OCI-LY3 (cell line): ENCODE data around the gene TK1.
A peak's percentile ranks its signal among the peaks of the same experiment; 100 is the strongest.

Source experiments
- H2AFZ ChIP-seq: fragments of 200-600, 300-600 bp; shearing (Covaris generic); 2 replicates; pipeline ENCODE4 v1.6.0; 2014; ENCODE audit warnings: antibody characterized with exemption, low read depth, low read length
- H3K27ac ChIP-seq: fragments of 200-600, 300-600 bp; sonication (generic); 2 replicates; pipeline ENCODE4 v1.5.1; 2014; ENCODE audit warnings: mild to moderate bottlenecking, low read length, moderate library complexity, mixed read lengths
- H3K27me3 ChIP-seq: fragments of 200-600, 300-600 bp; sonication (generic); 2 replicates; pipeline ENCODE4 v1.6.1; 2014; ENCODE audit warnings: low read depth, low read length, mixed read lengths
- H3K36me3 ChIP-seq: fragments of 200-600, 300-600 bp; sonication (generic); replicated peaks from 2 replicates; pipeline ENCODE3; 2014; ENCODE audit warnings: low read depth, low read length, mixed read lengths
- H3K4me1 ChIP-seq: fragments of 300-600, 200-600 bp; sonication (generic); 2 replicates; pipeline ENCODE4 v1.6.1; 2014; ENCODE audit warnings: low read length, mixed read lengths
- H3K4me2 ChIP-seq: fragments of 200-600, 300-600 bp; sonication (generic); 2 replicates; pipeline ENCODE4 v1.6.1; 2014; ENCODE audit warnings: low read length, mixed read lengths
- H3K4me3 ChIP-seq: fragments of 300-600, 200-600 bp; sonication (generic); 2 replicates; pipeline ENCODE4 v1.5.1; 2014; ENCODE audit warnings: antibody characterized with exemption, mild to moderate bottlenecking, low read length, moderate library complexity
- H3K79me2 ChIP-seq: fragments of 300-600, 200-600 bp; shearing (Covaris generic); 2 replicates; pipeline ENCODE4 v1.6.1; 2014; ENCODE audit warnings: mild to moderate bottlenecking, low read length, mixed read lengths
- H3K9ac ChIP-seq: fragments of 300-600, 200-600 bp; shearing (Covaris generic); 2 replicates; pipeline ENCODE4 v1.6.0; 2014; ENCODE audit warnings: mild to moderate bottlenecking, low read length, moderate library complexity
- H3K9me3 ChIP-seq: fragments of 200-600, 300-600 bp; shearing (Covaris generic); 2 replicates; pipeline ENCODE4 v1.6.1; 2014; ENCODE audit warnings: low read length, mixed read lengths; ENCODE audit not compliant: insufficient read depth
- H4K20me1 ChIP-seq: fragments of 200-600, 300-600 bp; sonication (generic); 2 replicates; pipeline ENCODE4 v1.6.1; 2016; ENCODE audit warnings: low read length, mixed read lengths; ENCODE audit not compliant: insufficient read depth
- EZH2phosphoT487 ChIP-seq: fragments of 200-600 bp; shearing (Covaris generic); IDR thresholded peaks from 2 replicates; pipeline ENCODE4 v1.6.1; 2018; ENCODE audit warnings: antibody characterized with exemption, mixed run types, low read depth
- TF ChIP-seq, protein P1 (sequence below): fragments of 200-600, 300-600 bp; sonication (generic); IDR thresholded peaks from 2 replicates; pipeline ENCODE4 v1.5.1; 2014; ENCODE audit warnings: antibody characterized with exemption, low read length, low read depth

Gene TK1

DNA sequence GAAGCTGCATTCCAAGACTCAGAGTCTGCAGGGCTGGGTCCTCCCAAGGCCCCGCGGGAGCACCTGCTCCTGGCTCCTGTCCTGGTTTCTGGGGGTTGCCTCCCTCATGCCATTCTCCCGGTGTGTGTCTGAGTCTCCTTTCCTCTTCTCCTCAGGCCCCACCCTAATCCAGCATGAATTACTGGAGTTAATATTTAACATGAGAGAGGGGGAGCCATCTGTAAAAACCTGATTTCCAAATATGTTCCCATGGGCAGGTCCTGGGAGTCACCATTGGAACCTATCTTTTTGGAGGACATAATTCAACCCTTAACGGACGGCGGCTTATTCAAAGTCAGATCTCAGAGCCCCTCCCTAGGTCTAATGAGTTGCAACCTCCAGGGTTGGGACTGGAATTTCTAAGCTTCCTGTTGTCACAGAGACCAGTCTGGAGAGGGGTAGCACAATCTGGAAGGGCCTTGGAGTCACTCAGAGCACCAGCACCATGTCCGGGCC, 35.3 kb downstream of the TK1 start:
- TF ChIP-seq EZH2phosphoT487 = no peak
- TF ChIP-seq, protein P1, sequence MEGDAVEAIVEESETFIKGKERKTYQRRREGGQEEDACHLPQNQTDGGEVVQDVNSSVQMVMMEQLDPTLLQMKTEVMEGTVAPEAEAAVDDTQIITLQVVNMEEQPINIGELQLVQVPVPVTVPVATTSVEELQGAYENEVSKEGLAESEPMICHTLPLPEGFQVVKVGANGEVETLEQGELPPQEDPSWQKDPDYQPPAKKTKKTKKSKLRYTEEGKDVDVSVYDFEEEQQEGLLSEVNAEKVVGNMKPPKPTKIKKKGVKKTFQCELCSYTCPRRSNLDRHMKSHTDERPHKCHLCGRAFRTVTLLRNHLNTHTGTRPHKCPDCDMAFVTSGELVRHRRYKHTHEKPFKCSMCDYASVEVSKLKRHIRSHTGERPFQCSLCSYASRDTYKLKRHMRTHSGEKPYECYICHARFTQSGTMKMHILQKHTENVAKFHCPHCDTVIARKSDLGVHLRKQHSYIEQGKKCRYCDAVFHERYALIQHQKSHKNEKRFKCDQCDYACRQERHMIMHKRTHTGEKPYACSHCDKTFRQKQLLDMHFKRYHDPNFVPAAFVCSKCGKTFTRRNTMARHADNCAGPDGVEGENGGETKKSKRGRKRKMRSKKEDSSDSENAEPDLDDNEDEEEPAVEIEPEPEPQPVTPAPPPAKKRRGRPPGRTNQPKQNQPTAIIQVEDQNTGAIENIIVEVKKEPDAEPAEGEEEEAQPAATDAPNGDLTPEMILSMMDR = no peak
- no peak overlapping the region for H2AFZ ChIP-seq
- H3K9me3 ChIP-seq = no peaks in the 10 kb centered on the region
- peak overlapping the region; percentile 10; the same call in 1 of the 2 replicates for H3K4me2 ChIP-seq
- peaks cover 94% of the 10 kb centered on the region for H3K4me1 ChIP-seq
- no peaks in the 10 kb centered on the region for H4K20me1 ChIP-seq
- H3K36me3 ChIP-seq = no peaks in the 10 kb centered on the region
- peak overlapping the region; percentile 98 for H3K27ac ChIP-seq
- H3K79me2 ChIP-seq = 0 out of 2 replicates have a peak, but pooled peaks cover 2% of the 10 kb centered on the region
- peak overlapping the region; percentile 26; the same call in 1 of the 2 replicates for H3K9ac ChIP-seq
- no peaks in the 10 kb centered on the region for H3K27me3 ChIP-seq
- H3K4me3 ChIP-seq = no peak overlapping the region

DNA sequence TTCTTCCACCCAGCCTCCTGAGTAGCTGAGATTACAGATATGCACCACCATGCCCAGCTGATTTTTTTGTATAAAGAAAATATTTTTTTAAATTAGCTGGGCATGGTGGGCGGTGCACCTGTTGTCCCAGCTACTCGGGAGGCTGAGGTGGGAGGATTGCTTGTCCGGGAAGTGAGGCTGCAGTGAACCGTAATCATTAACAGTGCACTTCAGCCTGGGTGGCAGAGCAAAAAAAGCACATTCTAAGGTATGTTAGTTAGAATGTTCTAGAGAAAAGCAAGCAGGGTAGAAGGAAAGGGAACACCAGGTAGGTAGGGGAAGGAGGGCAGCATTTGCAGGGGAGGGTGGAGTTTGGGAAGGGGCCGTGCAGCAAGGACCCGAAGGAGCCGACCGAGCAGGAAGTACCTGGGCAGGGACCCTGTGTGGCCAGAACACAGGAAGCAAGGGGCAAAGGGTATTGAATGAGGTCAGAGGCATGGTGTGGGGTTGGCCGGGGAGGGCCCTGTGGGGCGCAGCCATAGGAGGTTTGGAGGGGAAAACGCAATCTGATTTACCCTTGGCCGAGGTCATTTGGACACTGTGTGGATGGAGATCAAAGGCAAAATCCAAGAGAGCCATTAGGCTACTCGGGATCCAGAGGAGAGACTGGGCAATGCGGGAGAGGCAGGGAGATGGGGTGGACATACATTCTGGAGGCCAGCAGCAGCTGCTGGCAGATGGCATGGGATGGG, 38.4 kb downstream of the TK1 start:
- Histone ChIP-seq H3K9ac (peak overlapping the region; percentile 79), H3K9me3 (no peaks in the 10 kb centered on the region), H2AFZ (no peak overlapping the region), H3K27me3 (no peaks in the 10 kb centered on the region), H3K79me2 (peaks cover 6% of the 10 kb centered on the region; the same call in 1 of the 2 replicates), H3K36me3 (no peaks in the 10 kb centered on the region), H3K4me1 (peaks cover 96% of the 10 kb centered on the region), H3K4me2 (peak overlapping the region; percentile 71), H3K4me3 (peak overlapping the region; percentile 47), H3K27ac (peak overlapping the region; percentile 94), H4K20me1 (no peaks in the 10 kb centered on the region)
- TF ChIP-seq EZH2phosphoT487 = no peak
- TF ChIP-seq, protein P1 = no peak

DNA sequence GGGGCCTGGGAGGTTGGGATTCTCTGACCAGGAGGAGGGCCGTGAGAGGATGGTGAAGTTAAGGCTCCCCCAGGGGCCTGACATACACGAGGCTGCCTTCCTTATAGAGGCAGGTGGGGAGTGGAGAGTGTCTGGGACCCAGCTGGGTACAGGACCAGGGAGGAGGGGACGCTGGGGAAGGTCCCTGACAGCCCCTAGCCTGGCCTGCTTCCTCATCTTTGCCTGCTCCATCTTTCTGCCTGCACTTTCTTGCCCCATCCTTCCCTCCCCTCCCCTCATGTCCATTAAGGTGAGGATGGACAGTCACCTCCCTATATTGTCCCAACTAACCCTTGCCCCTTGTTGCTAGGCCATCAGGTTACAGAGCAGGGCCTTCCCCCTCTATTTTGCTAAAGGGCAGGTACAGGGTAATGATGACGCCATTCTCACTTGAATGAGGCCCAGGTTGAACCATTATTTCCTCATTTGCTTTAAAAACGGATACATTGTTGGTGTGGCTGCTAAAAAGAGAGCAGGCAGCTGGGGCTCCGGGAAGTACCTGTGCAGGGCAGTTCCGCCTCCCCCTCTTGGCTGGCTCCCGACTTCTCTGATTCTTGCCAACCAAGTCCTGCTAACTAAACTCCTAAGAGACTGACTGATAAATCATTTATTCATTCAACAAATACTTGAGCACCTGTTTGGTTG, 39.4 kb downstream of the TK1 start:
- peaks cover 93% of the 10 kb centered on the region for H3K4me1 ChIP-seq
- H3K9ac ChIP-seq = peak overlapping the region; percentile 79

More for the DNA sequence above, 39.4 kb downstream of the TK1 start:
- peaks cover 3% of the 10 kb centered on the region for H3K36me3 ChIP-seq
- H3K27me3 ChIP-seq = no peaks in the 10 kb centered on the region
- peak overlapping the region; percentile 47 for H3K4me3 ChIP-seq
- no peaks in the 10 kb centered on the region for H4K20me1 ChIP-seq
- H3K9me3 ChIP-seq = no peaks in the 10 kb centered on the region
- H3K79me2 ChIP-seq = peaks cover 6% of the 10 kb centered on the region; the same call in 1 of the 2 replicates
- no peak overlapping the region for H2AFZ ChIP-seq
- peak overlapping the region; percentile 94 for H3K27ac ChIP-seq
- no peak for TF ChIP-seq EZH2phosphoT487
- TF ChIP-seq, protein P1 = no peak
- peak overlapping the region; percentile 71 for H3K4me2 ChIP-seq
